GM19328 (cell line): ENCODE data around the gene IQGAP2.

Experiments used
- ATAC-seq: cut with Tn5 transposase; IDR thresholded peaks from one replicate; pipeline ENCODE4 v1.9.1; 2021; ENCODE audit warnings: mild to moderate bottlenecking, moderate library complexity; ENCODE audit not compliant: unreplicated experiment

The IQGAP2 gene

DNA sequence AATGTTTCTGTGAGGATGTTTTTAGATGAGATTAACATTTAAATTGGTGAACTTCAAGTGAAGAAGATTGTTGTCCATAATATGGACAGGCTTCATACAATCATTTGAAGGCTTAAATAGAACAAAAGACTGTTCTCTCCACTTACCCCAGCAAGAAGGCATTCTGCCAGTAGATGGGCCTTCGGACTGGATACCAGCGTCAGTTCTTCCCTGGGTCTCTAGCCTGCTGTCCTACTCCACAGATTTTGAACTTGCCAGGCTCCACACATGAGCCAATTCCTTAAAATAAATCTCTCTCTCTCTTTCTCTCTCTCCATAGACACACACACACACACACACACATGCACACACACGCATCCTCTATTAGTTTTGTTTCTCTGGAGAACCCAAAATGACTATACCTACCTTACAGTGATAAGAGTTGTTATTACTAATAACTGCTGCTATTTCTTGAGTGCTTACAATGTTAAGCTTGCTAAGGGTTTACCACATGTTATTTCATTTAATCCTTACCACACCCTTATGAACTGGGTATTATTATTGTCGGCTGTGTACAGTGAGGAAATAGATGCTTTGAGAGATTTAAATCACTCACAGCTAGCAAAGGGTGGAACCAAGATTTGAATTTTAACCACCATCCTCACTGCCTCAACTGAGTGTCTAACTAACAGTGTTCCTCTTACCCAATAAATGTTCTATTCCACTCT is 19.8 kb upstream of the IQGAP2 start:
- no peak for ATAC-seq

DNA sequence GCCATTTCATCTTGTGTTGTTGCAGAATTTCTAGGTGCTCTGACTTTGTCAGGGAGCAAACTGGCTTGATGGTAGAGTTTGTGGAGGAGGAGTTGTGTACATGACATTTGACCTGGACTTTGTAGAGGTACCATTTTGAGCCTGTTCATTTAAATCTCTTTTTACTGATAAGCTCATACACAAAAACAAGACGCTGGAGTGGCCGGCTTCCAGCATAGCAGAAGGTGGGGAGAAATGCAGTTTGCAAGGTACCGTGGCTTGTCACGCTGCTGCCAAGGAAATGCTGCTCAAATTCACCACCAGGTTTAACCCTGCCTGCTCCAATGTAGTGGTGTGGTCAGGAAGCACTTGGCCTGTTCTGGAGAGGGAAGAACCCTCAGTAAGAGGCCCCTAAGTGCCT is 18.9 kb upstream of the IQGAP2 start:
- no peak for ATAC-seq

DNA sequence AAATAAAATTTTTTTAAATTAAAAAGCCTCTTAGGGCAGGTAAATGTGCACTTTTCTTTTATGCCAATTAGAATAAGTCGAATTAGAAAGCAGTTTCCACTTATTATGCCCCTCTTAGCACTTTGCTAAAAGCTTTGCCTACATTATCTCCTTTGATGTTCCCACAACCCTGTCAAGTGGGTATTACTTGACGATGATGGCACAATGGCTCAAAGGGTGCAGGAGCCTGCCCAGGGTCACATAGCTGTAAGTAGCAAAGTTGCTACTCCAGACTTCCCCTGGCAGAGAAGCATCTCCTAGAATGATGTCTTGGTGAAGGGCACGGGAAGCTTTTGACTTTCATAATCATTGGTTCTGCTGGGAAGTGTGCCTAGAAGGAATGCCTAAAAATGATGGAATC is 18.4 kb upstream of the IQGAP2 start:
- ATAC-seq: no peak

DNA sequence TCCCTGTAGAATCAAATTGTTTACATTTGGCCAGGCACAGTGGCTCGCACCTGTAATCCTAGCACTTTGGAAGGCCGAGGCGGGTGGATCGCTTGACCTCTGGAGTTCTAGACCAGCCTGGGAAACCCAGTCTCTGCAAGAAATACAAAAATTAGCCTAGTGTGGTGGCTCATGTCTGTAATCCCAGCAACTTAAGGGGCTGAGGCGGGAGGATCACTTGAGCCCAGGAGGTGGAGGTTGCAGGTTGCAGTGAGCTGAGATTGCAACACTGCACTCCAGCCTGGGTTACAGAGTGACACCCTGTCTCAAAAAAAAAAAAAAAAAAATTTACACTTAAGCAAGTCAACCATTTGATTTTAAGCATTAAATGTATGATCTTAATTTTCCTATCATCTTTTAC is 17.5 kb upstream of the IQGAP2 start:
- no peak for ATAC-seq

- no peak for ATAC-seq
These were observed 16.7 kb upstream of the IQGAP2 start for GRCh38 chr5:76386360-76386759.

- no peak for ATAC-seq
These were observed 14.8 kb upstream of the IQGAP2 start for GRCh38 chr5:76388236-76388635.

DNA sequence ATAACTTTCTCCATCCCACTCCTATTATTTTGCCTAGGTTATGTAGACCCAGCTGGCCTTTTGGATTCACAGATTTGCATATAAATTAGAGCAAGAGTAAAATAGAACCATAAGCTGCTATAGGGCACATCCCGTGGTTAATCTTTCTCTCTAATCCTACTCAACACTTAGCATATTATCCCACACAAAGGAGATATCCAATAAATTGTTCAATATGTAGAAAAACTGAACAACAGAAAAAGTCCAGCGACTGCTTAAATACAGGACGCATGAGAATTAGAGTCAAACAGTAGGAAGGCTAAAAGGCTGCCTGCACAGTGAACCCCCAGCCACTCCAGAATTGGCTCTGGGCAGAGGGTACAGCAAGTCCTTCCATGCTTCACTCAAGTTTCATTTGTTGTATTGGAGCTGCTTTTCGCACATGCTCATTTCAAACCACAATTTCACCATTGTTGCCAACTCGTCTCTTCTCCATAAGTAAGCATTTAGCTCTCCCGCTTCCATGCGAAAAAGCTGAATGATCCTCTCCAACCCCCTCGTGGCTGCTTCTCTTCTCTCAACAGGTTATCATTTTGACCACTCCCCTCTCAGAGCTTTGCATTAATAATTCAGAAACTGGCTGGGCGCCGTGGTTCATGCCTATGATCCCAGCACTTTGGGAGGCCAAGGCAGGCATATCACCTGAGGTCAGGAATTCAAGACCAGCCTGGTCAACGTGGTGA is 14.1 kb upstream of the IQGAP2 start:
- ATAC-seq: no peak

- no peak for ATAC-seq
These were observed 13.5 kb upstream of the IQGAP2 start for GRCh38 chr5:76389513-76390154.

- ATAC-seq: no peak
These were observed 12.1 kb upstream of the IQGAP2 start for GRCh38 chr5:76391014-76391413.

- ATAC-seq: no peak
These were observed 9.9 kb upstream of the IQGAP2 start for GRCh38 chr5:76393035-76393680.

DNA sequence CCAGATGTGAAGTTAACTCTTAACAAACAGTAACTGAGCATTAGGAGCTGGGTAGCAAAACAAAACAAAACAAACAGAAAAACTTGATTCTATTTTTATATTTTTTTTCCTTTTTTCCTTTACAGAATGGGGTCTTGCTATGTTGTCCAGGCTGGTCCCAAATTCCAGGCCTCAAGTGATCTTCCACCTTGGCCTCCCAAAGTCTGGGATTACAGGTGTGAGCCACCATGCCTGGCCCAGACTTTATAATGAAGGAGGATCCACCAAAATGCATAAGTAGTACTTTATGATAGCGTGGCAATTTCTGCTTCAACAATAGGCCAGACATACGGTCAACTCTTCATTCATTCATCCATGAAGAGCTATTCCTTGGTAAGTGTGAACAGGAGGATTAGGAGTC is 5.9 kb upstream of the IQGAP2 start:
- ATAC-seq: no peak

DNA sequence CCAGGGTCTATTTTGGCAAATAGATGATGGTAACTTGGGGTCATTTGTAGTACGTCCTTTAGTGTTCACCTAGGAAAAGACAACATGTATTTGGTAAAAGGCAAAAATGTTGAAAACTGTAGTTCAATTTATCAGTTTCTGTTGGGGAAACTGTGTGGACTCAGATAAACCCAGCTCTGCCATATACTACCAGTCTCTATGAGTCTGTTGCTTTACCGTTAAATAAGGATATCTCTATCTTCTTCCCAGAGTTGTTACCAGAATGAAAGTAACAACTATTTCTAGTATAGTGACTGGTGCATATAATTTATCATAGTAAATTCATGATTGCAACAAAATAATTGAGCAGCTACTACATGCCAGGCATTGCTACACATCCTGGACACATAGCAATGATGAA is 3.8 kb upstream of the IQGAP2 start:
- no peak for ATAC-seq

DNA sequence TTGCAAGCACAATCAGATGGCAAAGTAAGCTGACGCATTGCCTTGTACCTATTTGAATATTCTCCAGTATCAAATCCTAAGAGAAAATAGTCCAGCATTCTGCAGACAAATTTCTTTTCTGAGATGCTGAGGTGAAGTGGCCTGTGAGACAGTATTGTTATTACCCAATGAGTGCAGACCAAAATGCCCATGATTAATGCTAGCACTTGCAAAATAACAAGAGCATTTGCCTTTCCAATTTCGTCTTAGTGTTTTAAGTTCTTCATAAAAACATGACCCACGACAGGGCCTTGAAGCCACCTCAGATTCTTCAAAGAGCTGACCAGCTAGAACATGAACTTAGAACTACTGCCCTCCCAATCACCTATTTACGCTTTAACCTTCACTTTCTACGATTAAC is 2.6 kb upstream of the IQGAP2 start:
- ATAC-seq: no peak

DNA sequence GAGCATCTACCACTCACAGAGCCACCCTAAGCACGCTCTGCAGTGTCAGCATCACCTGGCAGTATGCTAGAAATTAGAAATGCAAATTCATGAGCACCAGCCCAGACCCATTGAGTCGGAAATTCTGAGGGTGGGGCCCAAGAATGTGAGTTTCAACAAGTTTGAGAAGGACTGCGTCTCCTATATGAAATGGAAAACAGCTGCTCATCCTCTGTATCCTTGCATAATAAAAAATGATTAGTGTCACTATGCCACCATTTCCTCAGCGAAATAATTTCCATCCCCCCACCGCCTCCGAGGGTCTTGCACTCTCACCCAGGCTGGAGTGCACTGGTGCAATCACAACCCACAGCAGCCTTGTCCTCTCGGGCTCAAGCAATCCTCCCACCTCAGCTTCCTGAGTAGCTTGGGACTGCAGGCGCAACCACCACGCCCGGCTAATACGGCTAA is 1.3 kb upstream of the IQGAP2 start:
- ATAC-seq: no peak

- peak; percentile 23 for ATAC-seq
These were observed 717 bp upstream of the IQGAP2 start for GRCh38 chr5:76402251-76402885.

- no peak for ATAC-seq
These were observed 709 bp downstream of the IQGAP2 start for GRCh38 chr5:76403766-76404222.

DNA sequence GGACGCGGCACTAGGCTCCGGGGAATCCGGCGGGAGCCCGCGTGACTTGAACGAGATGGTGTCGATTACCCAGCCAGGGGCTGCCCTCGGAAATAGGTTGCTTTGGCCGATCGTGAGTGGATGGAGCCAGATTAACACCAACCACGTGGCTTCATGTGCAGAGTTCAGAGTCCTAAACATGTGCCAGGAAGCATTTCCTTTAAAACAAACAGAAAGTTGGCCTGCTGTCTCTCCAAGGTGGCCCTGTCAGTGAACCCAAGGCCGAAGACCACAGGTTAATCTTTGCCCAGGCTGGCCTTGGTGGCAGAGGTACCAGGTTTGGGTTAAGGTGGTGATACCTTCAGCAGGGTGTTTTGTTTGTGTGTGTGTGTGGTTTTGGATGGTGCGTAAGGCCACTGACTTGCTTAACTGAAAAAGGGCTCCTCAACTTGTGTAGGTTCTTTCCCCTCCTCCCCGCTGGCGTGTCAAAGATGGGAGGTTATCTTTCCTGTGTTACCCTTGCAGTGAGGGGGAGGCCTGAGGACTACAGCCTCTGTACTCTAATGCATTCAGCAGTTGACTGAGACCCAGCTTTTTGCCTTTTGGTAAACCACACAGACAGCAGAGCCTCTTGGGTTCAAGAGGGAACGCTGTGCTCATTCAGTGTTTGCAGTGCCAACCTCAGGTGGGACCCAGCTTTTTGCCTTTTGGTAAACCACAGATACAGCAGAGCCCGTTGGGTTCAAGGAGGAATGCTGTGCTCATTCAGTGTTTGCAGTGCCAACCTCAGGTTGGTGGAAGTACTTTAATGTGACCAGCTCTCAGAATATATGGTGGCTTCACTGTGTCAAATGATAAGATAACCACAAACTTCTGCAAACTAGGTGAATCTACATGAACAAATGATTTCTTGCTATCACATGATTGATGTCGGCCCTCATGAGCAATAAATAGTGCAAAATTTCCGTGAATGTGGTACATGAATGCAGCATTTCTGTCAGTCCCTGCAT is 1.4 kb downstream of the IQGAP2 start:
- ATAC-seq: no peak

DNA sequence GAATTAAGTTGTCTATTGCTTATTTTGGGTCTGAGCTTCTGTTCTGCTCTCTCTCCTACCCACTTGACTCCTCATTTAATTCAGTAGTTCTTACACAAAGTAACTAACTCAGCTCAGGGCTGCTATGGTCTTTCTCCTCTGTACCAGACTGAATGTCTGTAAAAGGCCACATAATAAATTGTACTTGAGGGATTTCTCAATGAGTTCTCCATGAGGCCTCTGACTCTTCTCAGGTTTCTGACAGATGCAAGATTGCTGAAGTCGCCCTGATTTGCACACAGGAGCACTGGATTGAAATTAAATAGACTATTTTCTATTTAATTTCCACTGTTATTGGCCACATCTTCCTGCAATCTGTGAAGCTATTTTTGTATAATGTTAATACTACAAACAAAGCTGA is 2.9 kb downstream of the IQGAP2 start:
- ATAC-seq: no peak

DNA sequence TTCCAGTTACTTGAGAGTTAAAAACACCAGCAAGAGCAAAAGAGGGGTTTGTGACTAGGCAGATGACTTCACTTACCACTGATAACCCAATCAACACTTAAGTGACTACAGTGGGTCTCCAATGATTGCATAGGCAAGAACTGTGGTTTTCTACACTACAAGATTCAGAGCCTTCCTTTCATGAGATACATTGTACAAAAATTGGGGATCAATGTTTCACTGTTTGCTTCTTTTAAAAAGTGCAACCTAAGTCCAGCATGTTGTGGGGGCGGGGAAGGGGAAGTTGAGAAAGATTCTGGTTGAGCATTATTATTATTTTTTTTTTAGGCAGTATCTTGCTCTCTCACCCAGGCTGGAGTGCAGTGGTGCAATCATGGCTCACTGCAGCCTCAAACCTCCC is 3.6 kb downstream of the IQGAP2 start:
- ATAC-seq: no peak

- ATAC-seq: no peak
These were observed 5.1 kb downstream of the IQGAP2 start for GRCh38 chr5:76408104-76408654.
